HG03066 (cell line): ENCODE results near the gene TRIM71.
"Not testable (repeated sequence)": the region's sequence is repeated elsewhere in the genome, so short reads cannot be mapped to it uniquely, and the experiment has no call there.

ENCODE experiments used
- ATAC-seq: cut with Tn5 transposase; IDR thresholded peaks from one replicate; pipeline ENCODE4 v1.9.1; 2021; ENCODE audit warnings: low read depth; ENCODE audit not compliant: unreplicated experiment

The TRIM71 gene

DNA sequence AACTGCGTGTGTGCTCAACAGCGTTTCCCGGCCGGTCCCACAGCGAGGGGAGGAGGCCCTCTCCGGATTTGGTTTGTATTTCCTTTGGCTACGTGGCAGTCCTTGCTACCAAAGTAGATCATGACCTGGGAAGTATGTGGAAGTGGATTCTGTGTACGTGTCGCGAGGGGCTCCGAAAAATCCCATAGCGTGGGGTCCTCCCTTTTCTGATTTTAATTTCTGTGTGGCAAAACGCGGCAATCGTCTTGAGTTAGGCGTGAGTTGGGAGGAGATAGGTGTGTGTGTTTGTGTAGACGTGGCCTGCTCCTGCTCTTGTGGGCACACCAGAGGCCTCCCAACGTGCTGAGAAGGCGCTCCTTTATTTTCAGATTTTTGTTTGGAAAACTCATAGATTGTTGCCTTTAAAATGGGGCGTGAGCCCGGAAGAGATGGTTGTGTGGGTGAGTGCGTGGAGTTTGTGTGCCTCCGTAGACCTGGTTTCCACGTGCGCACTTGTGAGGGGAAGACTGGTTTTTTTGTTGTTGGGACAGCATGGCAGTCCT is 1.2 kb downstream of the TRIM71 start:
- ATAC-seq = no peak

DNA sequence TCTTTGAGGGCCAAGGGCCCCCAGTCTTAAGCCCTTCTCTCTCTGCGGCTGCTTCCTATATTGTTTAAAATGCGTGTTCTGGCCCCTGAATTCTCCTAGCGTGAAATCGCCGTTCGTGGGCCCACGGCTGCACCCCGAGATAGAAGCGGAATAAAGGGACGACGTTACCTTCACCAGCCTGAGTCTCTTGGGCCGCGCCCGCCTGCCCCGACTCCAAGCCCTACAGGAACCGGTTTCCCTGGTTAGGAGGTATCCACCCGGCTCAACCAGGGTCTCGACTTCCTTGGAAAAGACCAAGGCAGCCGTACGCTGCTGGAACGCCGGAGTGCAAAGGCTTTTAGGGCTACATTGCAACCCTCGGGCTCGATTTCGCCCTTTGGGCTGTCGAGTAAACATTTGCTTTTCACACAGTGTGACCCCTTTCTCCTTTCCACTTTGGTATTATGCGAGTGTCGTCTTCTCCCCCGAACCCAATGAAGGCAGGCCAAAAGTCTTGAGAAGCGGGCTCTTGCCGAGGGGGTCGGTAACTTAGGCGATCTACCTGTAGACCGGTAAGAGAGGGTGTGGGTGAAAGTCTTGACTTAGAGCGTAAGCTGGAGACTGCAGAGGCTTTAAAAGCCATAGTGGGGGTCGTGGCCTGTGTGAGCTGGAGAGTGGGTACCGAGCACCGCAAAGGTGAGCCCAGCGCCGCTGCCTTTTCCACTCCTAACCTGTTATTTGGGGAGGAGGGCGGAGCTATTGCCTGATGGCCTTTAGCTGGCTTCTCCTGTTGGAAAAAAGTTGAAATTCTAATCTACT is 2.0 kb downstream of the TRIM71 start:
- no peak for ATAC-seq

DNA sequence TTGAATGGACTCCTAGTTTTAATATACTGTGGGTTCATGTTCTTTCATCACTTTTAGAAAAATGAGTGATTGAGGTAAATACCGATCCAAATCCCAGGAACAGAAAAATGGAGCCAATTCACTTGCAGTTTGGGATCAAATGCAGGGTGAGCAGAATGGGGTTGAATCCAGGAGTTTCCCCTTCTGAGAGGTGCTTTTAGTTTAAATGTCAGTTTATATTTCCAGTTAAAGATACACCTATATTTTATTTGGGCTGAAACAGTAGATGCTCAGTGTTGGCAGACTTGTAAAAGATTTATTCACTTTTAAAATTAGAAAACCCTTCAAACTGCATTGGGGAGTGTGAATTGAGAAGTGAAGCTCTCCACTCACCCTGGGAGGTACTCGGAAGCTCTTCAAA is 2.6 kb downstream of the TRIM71 start:
- ATAC-seq = no peak

DNA sequence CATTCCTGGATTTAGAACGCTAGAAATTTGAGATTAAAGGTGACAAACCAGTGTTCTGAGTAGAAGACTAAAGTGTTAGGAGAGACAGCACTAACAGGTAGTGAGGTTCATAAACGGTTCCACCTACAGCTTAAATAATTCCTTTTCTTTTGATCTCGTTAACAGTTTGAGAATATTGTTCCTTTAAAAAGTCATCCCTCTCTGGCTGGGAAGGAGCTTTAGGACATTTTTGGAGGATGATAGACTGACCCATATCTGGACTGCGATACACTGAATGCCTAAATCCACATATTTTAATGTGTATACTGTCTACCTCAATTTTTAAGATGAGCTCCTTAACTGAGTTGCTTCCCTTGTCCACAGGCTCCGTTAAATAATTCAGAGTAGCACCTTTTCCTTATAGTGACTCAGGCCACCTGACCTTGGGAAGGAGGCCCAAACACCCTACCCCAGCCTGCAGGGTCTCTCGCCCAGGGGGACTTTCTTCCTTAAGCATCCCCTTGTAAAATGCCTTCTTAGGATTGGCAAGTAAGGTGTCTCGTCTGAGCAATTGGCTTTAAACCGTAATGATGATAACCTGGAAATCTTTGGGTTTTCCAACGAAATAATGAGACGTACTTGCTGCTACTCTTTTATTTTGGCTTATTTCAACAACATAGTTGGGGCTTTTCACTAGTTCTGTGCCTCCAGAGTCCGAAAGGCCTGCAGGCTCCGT is 3.3 kb downstream of the TRIM71 start:
- no peak for ATAC-seq

DNA sequence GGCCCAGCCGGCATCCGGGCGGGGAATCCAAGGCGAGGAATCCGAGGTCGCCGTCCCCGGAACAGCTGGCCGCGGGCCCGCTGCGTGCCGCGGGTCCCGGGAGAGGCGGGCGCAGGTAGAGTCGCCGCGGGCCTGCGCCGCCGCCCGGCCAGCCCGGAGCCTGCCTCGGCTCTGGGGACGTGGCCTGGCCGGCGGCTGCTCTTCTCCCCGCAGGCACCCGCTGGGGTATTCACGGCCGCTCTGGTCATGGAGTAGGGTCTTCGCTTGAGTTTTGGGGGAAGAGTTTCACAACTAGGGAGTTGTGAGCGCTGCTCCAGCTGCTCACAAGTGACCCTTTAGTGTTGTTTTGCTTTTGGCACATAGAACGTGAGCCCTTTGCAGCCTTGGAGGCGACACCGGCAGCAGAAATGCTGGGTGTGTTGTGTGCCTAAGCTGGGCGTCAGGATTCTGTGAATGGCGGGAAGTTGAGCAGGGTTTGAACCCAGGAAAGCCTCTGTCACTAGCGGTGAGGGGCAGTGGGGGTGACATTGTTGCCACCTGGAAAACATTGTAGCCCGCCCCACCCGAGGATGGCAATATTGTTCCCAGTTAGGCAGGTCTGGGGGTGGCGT is 4.0 kb downstream of the TRIM71 start:
- no peak for ATAC-seq

DNA sequence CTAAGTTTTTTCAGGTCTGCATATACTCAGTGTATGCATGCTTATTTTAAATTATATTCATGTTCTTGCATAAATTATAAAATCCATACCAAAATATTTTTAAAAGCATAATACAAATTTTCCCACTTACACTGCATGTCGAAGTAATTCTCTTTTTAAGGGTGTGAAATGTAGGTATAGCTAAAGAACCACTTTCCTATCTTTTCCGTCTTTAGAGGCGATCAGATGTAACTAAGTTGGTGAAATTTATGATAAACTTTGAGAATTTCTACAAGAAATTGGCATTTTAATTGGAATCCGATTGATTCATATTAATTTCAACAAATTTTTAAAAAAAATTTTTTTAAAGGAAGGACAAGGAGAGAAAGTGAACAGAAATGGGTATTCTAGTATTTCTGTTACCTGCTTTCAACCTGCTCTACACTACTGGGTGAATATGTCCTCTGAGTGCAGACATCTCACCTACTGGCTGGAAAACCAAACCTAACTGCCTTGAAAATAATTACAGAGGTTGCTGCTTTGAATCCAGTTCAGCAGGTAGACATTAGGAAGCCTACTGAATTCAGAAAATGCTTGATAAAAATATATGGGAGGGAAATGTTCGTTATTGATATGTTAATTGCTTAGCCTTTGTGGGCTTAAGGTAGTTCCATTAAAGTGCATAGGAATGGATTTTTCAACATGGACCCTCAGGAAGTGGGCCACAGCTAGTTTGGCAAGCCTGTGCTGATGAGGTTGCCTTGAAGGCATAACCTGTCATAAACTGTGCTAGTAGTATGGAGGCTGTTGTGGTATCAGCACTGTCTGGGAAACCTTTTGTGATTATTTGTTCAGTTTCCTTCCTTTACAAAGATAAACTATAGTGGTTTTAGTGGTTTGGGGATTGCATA is 5.1 kb downstream of the TRIM71 start:
- ATAC-seq = no peak

DNA sequence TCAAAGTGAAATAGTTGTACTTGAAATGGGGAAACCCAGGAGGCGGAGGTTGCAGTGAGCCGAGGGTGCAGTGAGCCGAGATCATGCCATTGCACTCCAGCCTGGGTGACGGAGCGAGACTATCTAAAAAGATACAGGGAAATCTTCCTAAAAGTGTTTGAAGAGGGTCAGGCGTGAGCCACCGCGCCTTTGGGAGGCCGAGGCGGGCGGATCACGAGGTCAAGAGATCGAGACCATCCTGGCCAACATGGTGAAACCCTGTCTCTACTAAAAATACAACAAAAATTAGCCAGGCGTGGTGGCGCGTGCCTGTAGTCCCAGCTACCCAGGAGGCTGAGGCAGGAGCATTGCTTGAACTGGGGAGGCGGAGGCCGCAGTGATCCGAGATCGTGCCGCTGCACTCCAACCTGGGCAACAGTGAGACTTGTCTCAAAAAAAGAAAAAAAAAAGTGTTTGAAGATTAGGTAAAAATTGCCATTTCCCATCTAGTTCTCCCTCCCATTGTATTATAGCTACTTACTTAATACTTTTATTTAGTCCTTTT is 5.9 kb downstream of the TRIM71 start:
- ATAC-seq = not testable (repeated sequence)

DNA sequence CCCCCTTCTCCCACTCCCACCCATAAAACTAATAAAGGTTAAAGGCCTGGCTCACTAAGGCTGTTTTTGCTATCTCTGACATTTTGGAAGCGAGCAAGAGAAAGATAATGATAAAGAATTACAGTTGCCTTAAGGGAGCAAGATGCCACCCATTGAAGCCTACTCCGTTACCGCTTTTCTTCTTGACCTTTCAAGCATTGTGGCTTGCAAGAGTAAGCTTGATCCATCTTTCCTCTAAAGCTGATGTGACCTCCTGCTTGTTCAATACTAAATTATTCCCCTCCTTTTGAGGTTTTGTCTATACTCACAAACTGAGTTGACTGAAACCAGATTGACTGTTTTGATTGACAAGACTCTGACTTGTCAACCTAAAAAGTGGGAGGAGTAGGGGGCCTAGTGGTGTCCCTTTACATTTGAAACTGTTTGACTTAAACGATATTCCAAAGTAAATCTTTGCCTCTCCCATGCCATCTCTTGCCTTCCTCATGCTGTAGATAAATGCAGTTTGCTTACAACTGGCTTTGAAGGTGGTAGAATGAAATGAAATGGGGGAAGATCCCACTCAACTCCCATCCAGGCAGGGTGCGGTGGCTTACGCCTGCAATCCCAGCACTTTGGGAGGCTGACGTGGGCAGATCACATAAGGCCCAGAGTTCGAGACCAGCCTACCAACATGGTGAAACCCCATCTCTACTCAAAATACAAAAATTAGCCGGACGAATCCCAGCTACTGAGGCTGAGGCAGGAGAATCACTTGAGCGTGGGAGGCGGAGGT is 8.0 kb downstream of the TRIM71 start:
- ATAC-seq = no peak

DNA sequence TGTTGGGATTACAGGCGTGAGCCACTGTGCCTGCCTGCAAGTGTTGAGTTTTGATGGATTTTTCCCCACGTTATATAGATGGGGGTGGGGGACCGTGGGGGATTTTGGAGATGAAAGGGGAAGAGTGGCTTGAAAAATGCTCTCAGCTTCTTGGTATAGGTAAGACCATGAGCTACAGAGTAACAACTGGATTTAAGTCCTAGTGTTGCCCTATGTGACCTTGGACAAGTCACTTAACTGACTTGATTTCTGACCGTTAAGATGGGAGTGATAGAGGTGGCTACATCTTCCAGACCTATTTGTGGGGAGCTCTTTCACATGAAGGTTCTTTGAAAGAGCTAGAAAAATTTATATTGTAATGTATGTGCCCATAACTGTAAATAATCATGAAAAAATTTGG is 13.3 kb downstream of the TRIM71 start:
- ATAC-seq = no peak

DNA sequence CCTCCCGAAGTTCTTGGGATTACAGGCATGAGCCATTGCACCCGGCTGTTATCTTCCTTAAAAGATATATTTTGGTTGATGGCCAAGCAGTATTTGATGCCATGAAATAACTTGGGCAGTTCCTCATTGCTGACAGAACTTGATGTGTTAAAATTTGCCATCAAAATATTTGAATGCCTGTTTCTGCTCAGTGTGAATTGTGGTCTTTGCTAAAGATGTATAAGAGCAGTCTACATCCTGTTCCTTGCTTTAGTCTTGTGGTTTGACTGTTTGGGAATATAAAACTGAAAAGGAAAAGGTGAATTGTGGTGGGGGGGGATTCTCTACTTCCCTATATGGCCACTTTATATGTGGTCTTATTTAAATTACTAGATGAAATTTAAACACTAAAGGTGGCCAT is 14.0 kb downstream of the TRIM71 start:
- no peak for ATAC-seq

DNA sequence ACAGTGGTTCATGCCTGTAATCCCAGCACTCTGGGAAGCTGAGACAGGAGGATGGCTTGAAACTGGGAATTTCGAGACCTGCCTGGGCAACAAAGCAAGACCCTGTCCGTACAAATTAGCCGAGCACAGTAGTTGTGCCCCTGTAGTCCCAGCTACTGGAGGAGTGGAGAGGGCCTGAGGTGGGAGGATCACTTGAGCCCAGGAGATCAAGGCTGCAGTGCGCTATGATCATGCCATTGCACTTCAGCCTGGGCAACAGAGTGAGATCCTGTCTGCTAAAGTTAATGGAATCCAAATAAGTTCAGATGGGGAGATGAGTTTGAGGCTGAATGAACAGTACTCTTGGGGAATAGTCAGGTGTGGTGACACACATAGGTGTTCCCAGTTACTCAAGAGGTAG is 14.4 kb downstream of the TRIM71 start:
- ATAC-seq = no peak

DNA sequence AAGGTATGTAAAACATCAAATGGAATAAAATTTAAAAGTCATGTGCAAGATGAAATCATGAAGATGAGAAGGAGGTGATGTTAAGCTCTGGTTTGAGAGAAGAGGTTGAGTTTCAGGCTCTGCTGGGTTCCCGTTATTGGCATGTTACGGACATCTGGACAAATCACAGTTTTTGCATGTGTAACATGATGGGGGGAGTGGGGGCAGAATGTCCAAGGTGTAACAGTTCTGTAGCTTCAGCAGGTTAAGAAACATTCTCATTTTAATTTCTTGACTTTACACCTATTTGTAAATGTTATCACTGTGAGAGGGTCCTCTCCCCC is 17.2 kb downstream of the TRIM71 start:
- no peak for ATAC-seq

DNA sequence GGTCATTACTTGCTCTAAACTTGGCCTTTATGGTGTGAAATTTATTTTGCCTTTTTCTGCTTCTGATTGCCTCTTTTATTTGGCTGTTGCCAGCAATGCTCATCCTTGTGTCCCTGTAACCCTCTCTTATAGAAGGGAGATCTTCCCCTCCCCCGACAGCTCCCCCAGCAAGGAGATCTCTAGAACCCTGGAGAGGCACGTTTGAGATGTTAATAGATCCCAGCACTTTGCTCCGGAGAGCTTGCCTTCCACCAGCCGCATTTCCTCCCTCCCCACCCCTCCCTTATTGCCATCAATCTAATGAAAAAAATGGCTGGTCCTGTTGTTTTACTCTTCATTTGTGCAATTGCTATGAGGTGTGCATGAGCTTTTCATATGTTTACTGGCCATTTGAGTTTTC is 18.2 kb downstream of the TRIM71 start:
- no peak for ATAC-seq

DNA sequence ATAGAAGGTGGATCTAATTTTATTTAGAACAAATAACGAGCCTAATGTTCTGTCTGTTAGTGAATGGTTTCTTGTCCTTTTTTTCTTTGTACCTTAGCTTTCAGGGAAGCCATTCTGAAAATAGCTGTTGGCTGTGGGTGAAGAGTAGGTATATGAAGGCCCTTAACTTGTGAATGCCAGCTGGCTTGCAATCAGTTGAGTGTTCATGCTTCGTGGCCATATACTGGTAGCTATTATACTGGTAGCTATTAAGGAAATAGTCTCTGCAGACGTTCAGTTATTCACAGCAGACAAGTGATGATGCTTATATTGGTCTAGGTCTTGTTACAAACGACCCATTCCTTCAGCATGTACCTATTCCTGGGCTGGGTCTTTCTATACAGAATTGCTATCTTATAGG is 18.8 kb downstream of the TRIM71 start:
- ATAC-seq = no peak

DNA sequence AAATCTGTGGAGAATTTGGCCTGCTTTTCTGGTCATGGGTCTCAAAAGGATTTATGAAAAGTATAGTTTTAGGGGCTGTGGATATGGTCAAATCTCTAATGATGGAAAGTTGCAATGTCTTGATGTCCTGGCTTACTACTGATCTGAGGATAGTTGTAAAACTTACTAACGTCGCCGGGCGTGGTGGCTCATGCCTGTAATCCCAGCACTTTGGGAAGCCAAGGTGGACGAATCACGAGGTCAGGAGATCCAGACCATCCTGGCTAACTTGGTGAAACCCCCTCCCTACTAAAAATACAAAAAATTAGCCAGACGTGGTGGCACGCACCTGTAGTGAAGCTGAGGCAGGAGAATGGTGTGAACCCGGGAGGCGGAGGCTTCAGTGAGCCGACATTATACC is 19.6 kb downstream of the TRIM71 start:
- no peak for ATAC-seq

DNA sequence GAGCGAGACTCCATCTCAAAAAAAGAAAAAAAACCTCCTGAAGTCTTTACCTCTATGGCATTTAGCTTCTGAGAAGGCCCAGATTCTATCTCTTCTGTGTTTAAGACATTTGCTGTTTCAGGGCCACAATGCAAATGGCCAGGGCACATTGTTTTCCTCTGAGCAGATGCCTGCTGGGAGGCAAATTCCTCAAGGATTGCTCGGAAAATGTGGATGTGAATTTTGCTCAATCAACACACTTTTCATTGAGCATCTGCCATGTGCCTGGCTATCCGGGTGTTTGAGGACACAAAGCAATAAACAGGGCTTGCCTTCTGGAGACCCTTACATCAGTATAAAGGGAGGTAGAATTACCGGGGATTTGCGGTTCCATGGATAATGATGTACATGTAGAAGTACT is 20.0 kb downstream of the TRIM71 start:
- no peak for ATAC-seq

DNA sequence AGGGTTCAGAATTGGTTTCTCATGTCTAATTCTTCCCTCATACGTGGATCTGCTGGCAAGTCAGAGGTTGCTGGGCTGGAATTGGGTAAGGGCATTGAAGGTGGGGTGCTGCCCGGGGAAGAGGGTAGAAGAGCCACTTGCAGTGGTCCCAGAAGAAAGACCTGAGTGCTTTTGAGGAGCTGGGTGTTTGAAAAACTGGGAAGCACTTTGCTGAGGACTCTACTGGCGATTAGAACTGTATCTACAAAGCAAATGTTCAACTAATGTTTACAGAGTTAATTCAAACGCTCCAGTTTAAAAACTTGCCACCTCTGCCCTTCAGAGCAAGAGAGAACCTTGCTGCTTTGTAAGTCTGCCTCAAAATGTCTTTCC is 21.9 kb downstream of the TRIM71 start:
- ATAC-seq = no peak

DNA sequence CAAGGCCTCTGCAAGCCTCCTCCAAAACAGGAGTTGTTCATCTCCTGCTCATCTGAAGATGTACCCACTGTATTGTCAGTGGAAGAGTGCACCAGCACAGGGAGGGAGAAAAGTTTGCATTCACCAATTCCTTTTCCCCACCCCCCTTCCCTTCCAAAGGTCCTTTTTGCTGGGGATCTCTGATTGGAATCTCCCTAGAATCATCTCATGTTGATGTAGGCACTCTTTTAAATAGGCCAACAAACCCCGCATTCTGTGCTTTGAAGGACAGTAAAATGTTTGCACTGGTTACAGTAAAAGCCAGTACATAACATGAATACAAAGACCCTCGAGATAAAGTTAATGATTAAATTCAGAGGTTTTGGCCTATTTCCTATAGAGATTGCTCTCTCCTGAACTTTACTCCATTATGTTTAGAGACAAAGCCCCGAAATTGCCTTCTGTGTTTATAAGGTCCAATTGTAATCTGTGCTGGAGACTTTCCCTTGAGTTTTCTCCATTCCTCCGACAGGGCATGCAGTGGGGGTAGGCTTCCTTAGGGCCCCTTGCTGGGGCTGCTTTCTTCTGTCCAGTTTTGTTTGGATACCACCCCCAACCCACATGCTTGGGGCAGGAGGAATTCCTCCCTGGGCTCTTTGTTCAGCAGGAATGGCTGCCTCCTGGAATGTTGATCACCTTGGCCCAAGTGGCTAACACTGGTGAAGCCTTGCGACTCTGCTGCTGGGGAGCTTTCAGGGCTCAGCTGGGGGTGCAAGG is 22.5 kb downstream of the TRIM71 start:
- no peak for ATAC-seq

DNA sequence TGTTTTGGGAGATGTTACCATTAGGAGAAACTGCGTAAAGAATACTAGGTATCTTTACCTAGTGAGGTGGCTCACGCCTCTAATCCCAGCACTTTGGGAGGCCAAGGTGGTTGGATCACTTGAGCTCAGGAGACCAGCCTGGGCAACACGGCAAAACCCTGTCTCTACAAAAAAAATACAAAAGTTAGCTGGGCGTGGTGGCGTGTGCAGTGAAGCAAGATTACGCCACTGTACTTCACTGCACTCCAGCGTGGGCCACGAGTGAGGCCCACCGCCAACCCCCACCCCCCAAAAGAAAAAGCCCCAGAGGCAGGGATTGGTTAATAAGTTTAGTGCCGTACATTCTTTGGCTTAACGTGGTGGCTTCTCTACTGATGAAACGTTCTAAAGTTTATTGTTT is 23.5 kb downstream of the TRIM71 start:
- ATAC-seq = no peak
